Measurements from ENCODE around the gene BRAP.

- TF ChIP-seq SP1 (CRISPR knock-in tag; conservative IDR thresholded peaks at IDR 0.05) (no peak), FOXP1 (CRISPR knock-in tag; IDR thresholded peaks at IDR 0.05; ENCODE audit: borderline replicate concordance) (no peak), CREM (CRISPR knock-in tag; IDR thresholded peaks at IDR 0.05) (no peak), CTCF (IDR thresholded peaks at IDR 0.05) (no peak), TCF7 (CRISPR knock-in tag; IDR thresholded peaks at IDR 0.05; ENCODE audit: low read depth) (no peak)
- TF ChIP-seq, protein P1, sequence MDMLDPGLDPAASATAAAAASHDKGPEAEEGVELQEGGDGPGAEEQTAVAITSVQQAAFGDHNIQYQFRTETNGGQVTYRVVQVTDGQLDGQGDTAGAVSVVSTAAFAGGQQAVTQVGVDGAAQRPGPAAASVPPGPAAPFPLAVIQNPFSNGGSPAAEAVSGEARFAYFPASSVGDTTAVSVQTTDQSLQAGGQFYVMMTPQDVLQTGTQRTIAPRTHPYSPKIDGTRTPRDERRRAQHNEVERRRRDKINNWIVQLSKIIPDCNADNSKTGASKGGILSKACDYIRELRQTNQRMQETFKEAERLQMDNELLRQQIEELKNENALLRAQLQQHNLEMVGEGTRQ (CRISPR knock-in tag; IDR thresholded peaks at IDR 0.05) = no peak
Observed at GRCh38 chr12:111664961-111665865, 20.5 kb downstream of the BRAP start.

Measured in WTC11 (cell line).